Measurements from ENCODE around the gene PLPP4. TPM values are rescaled to one million over a fixed set of nuclear protein-coding genes. Genes with fewer than 3 reads are reported as not detected.

Gene PLPP4
- total and polyA plus RNA-seq, 2 experiments from 2014 or later = 0.74 to 1.0 TPM

DNA sequence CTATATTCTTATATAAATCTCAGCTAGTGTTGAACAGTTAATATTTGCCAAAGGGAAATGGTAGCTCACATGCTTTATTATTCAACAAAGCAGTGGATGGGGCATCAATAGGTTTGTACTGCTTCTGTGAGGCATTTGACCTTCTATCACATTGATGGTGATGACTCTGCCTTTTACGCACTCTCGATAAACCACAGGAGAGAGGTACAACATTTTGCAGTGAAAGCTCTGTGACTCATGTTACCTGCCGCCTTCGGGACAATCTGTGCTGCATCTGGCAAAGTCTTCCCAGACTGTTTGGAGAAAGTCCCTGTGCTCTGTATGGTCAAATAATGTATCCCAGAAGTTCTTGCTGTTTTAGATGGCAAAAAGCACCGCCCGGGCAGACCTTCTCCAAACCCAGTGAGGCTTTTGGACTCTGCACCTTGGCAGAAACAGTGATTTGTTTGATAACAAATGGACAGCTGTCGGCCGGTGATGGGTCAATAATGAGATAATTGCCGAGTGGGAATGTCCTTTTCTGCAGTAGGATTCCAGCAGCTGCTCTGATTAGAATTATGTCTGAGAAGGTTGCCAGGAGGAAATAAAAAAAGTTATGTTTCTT lies 61.0 kb downstream of the PLPP4 start:
- no peak overlapping the region for H3K27ac ChIP-seq
- no peaks in the 10 kb centered on the region for H3K27me3 ChIP-seq
- no peaks in the 10 kb centered on the region for H3K36me3 ChIP-seq
- no peaks in the 10 kb centered on the region for H3K9me3 ChIP-seq (ENCODE audit: low read depth)
- H3K4me3 ChIP-seq = no peak overlapping the region
- DNase-seq (ENCODE audit: low read depth in 1 of 2, low spot score in 1 of 2) = no peak
- H3K4me1 ChIP-seq (ENCODE audit: low read depth) = no peaks in the 10 kb centered on the region
- TF ChIP-seq CTCF (IDR thresholded peaks at IDR 0.05; ENCODE audit: low read depth, low read length) = no peak

DNA sequence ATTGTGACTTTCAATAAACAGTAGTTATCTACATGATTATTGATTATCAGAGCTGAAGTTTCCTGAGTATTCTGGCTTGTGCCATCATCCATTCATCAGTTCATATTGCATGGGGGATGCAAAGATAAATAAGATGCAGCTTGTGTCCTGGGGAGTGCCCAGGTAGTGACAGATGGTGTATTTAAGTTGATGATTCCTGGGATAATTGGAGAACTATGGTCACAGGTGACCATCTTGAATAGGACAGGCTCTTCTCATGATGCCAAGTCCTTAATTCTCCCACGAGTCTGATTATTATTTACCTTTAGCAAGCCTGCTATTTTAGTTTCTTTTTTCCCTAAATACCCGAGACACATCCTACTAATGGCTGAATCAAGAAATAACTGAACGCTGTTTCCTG lies 64.9 kb downstream of the PLPP4 start:
- DNase-seq (ENCODE audit: low read depth in 1 of 2, low spot score in 1 of 2) = no peak
- Histone ChIP-seq H3K27ac (no peak overlapping the region), H3K4me1 (ENCODE audit: low read depth) (no peaks in the 10 kb centered on the region), H3K4me3 (no peak overlapping the region), H3K9me3 (ENCODE audit: low read depth) (no peaks in the 10 kb centered on the region), H3K36me3 (no peaks in the 10 kb centered on the region), H3K27me3 (no peaks in the 10 kb centered on the region)
- no peak for TF ChIP-seq CTCF (IDR thresholded peaks at IDR 0.05; ENCODE audit: low read depth, low read length)

- no peak for DNase-seq (ENCODE audit: low read depth in 1 of 2, low spot score in 1 of 2)
- Histone ChIP-seq H3K36me3 (no peaks in the 10 kb centered on the region), H3K9me3 (ENCODE audit: low read depth) (no peaks in the 10 kb centered on the region), H3K27me3 (no peaks in the 10 kb centered on the region), H3K27ac (no peak overlapping the region), H3K4me3 (no peak overlapping the region), H3K4me1 (ENCODE audit: low read depth) (no peaks in the 10 kb centered on the region)
- TF ChIP-seq CTCF (IDR thresholded peaks at IDR 0.05; ENCODE audit: low read depth, low read length) = no peak
Observed at GRCh38 chr10:120527691-120528090, 70.7 kb downstream of the PLPP4 start.

DNA sequence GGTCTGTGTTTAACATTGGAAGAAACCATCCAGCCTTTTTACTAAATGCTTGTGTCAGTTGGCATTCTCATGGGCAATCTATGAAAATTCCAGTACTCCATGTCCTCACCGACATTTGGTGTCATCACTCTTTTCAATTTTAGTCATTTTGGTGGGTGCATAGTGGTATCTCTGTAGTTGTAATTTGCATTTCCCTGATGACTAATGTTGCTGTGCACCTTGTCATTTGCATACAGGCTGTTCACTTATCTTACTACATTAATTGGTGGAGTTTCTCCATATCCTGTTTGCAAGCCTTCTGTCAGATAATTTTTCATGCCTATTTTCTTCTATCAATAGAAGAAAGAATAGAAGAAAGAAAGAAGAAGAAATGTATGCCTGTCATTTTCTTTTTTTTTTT lies 73.7 kb downstream of the PLPP4 start:
- no peak for DNase-seq (ENCODE audit: low read depth in 1 of 2, low spot score in 1 of 2)
- no peaks in the 10 kb centered on the region for H3K4me1 ChIP-seq (ENCODE audit: low read depth)
- H3K36me3 ChIP-seq = no peaks in the 10 kb centered on the region
- no peak overlapping the region for H3K27ac ChIP-seq
- no peak overlapping the region for H3K4me3 ChIP-seq
- TF ChIP-seq CTCF (IDR thresholded peaks at IDR 0.05; ENCODE audit: low read depth, low read length) = no peak
- H3K9me3 ChIP-seq (ENCODE audit: low read depth) = no peaks in the 10 kb centered on the region
- H3K27me3 ChIP-seq = no peaks in the 10 kb centered on the region

DNA sequence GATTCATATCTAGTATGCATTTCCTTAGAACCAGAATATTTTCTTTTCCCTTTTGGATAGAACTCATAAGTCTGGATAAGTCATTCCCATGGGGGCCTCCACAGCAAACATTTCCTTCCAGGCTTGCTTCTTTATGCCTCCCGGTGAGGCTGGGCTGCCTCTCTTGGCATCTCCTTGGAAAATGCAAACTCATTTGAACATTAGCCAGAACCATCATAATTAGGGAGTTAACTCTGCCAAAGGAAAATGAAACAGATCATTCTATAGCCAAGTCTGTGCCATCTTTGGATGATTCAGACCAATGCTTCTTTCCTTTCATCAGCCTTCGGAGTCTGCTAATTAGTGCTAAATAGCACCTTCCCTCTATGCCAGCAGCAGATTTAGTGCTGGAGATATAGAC lies 81.1 kb downstream of the PLPP4 start:
- peaks cover 6% of the 10 kb centered on the region for H3K4me1 ChIP-seq (ENCODE audit: low read depth)
- H3K27me3 ChIP-seq = no peaks in the 10 kb centered on the region
- H3K9me3 ChIP-seq (ENCODE audit: low read depth) = no peaks in the 10 kb centered on the region
- TF ChIP-seq CTCF (IDR thresholded peaks at IDR 0.05; ENCODE audit: low read depth, low read length) = no peak
- no peak for DNase-seq (ENCODE audit: low read depth in 1 of 2, low spot score in 1 of 2)
- H3K4me3 ChIP-seq = no peak overlapping the region
- H3K36me3 ChIP-seq = no peaks in the 10 kb centered on the region
- H3K27ac ChIP-seq = no peak overlapping the region

All from cardiac muscle cell (in vitro differentiated cells and primary cell).